HepG2 (cell line): ENCODE data around the gene CCL22. TPM values are rescaled to one million over a fixed set of nuclear protein-coding genes. Genes with fewer than 3 reads are reported as not detected.
A peak's percentile ranks its signal among the peaks of the same experiment; 100 is the strongest.

Experiments used
- AKAP8 ChIP-seq: sonication (generic); formaldehyde crosslinking; IDR thresholded peaks from 2 replicates; pipeline ENCODE4 v1.5.1; 2020; ENCODE audit warnings: mild to moderate bottlenecking, missing genetic modification reagents
- ARNTL ChIP-seq: sonication (generic); formaldehyde crosslinking; IDR thresholded peaks from 2 replicates; pipeline ENCODE4 v1.4.0; 2020; ENCODE audit warnings: mild to moderate bottlenecking, missing genetic modification reagents
- CC2D1A ChIP-seq: sonication (generic); formaldehyde crosslinking; IDR thresholded peaks from 2 replicates; pipeline ENCODE4 v1.8.1; 2023; ENCODE audit warnings: mild to moderate bottlenecking, missing genetic modification reagents
- DMAP1 ChIP-seq: IDR thresholded peaks from 2 replicates; pipeline ENCODE4 v1.6.1; 2016
- EHMT2 ChIP-seq: fragments of 200-600 bp; sonication (generic); IDR thresholded peaks from 2 replicates; pipeline ENCODE4 v1.7.0; 2017; ENCODE audit warnings: antibody characterized with exemption, low read depth, low read length, borderline replicate concordance
- HOXA3 ChIP-seq: sonication (generic); formaldehyde crosslinking; IDR thresholded peaks from 2 replicates; pipeline ENCODE4 v1.5.0; 2020; ENCODE audit warnings: missing genetic modification reagents
- MAFG ChIP-seq: sonication (generic); formaldehyde crosslinking; IDR thresholded peaks from 2 replicates; pipeline ENCODE4 v1.5.1; 2020; ENCODE audit warnings: mild to moderate bottlenecking, missing genetic modification reagents
- MED1 ChIP-seq: sonication (generic); formaldehyde crosslinking; IDR thresholded peaks from 2 replicates; pipeline ENCODE4 v1.4.0; 2020; ENCODE audit warnings: missing genetic modification reagents
- NFATC3 ChIP-seq: sonication (generic); formaldehyde crosslinking; IDR thresholded peaks from 2 replicates; pipeline ENCODE4 v1.5.1; 2020; ENCODE audit warnings: mild to moderate bottlenecking, missing genetic modification reagents
- RBFOX2 ChIP-seq: fragments of 200-400 bp; formaldehyde crosslinking; IDR thresholded peaks from 2 replicates; pipeline ENCODE4 v1.6.1; 2017; ENCODE audit warnings: low read depth, mild to moderate bottlenecking, low read length
- RCOR2 ChIP-seq: IDR thresholded peaks from 2 replicates; pipeline ENCODE4 v1.6.1; 2016; ENCODE audit warnings: missing biosample characterization, missing genetic modification reagents
- REPIN1 ChIP-seq: sonication (generic); formaldehyde crosslinking; IDR thresholded peaks from 2 replicates; pipeline ENCODE4 v1.8.0; 2022; ENCODE audit warnings: missing genetic modification reagents, low read depth, mild to moderate bottlenecking, borderline replicate concordance
- TRIM22 ChIP-seq: fragments of 450-650 bp; IDR thresholded peaks from 2 replicates; pipeline ENCODE4 v1.6.1; 2017
- YY1 ChIP-seq: IDR thresholded peaks from 2 replicates; pipeline ENCODE4 v1.6.1; 2011; ENCODE audit warnings: low read length, low read depth, moderate library complexity, mild to moderate bottlenecking; ENCODE audit not compliant: insufficient read depth, insufficient replicate concordance
- ZBTB39 ChIP-seq: sonication (generic); formaldehyde crosslinking; IDR thresholded peaks from 2 replicates; pipeline ENCODE4 v1.5.0; 2020; ENCODE audit warnings: missing genetic modification reagents
- ZFX ChIP-seq: sonication (generic); formaldehyde crosslinking; IDR thresholded peaks from 2 replicates; pipeline ENCODE4 v1.4.0; 2020; ENCODE audit warnings: mild to moderate bottlenecking, low read depth, missing genetic modification reagents, moderate library complexity
- ZIK1 ChIP-seq: sonication (generic); formaldehyde crosslinking; IDR thresholded peaks from 2 replicates; pipeline ENCODE4 v1.5.0; 2020; ENCODE audit warnings: mild to moderate bottlenecking, low read depth, missing genetic modification reagents, borderline replicate concordance
- ZNF446 ChIP-seq: sonication (generic); formaldehyde crosslinking; IDR thresholded peaks from 2 replicates; pipeline ENCODE4 v1.5.0; 2020; ENCODE audit warnings: mild to moderate bottlenecking, missing genetic modification reagents
- ZNF598 ChIP-seq: sonication (generic); formaldehyde crosslinking; IDR thresholded peaks from 2 replicates; pipeline ENCODE4 v1.5.1; 2020; ENCODE audit warnings: mild to moderate bottlenecking, missing genetic modification reagents, borderline replicate concordance
- ZNF687 ChIP-seq: sonication (generic); formaldehyde crosslinking; IDR thresholded peaks from 2 replicates; pipeline ENCODE4 v1.5.1; 2020; ENCODE audit warnings: mild to moderate bottlenecking, missing genetic modification reagents, moderate library complexity
- ZNF703 ChIP-seq: sonication (generic); formaldehyde crosslinking; IDR thresholded peaks from 2 replicates; pipeline ENCODE4 v1.5.1; 2020; ENCODE audit warnings: missing genetic modification reagents, mild to moderate bottlenecking, moderate library complexity, borderline replicate concordance
- ZNF746 ChIP-seq: sonication (generic); formaldehyde crosslinking; IDR thresholded peaks from 2 replicates; pipeline ENCODE4 v1.8.0; 2022; ENCODE audit warnings: mild to moderate bottlenecking, missing genetic modification reagents
- ZNF766 ChIP-seq: sonication (generic); formaldehyde crosslinking; IDR thresholded peaks from 2 replicates; pipeline ENCODE4 v1.5.0; 2020; ENCODE audit warnings: missing genetic modification reagents, borderline replicate concordance
- polyA plus RNA-seq, 8 experiments: library from polyadenylated mRNA; depleted of rRNA in 3 of 8; stranded (reverse) in 7 of 8; unstranded in 1 of 8; fragments of >200 nt; fragmentation: Illumina TruSeq in 4 of 8; extraction: Trizol in 4 of 8; gene quantifications; 2 replicates each; pipeline versions ENCODE4 v1.2.1 to v1.2.3, GENCODE V29; 2011 to 2016; ENCODE audit warnings: low read depth in 4 of 8, missing spikeins in 1 of 8, mixed read lengths in 1 of 8; ENCODE audit not compliant: insufficient read depth in 1 of 8
- total RNA-seq, 5 experiments: library from RNA; depleted of rRNA; stranded (reverse); fragments of >200 nt; fragmentation: Illumina TruSeq; extraction: Trizol; gene quantifications; 2 replicates each; pipeline ENCODE4 v1.2.3, GENCODE V29; 2016; ENCODE audit warnings: low read depth in 1 of 5

CCL22 gene
- total and polyA plus RNA-seq, 2 of the 13 experiments (the other 11 are each of a cell fraction or from before 2014, with no cell fraction given), result not detected

GRCh38 chr16:57383276-57384247 is 25.0 kb downstream of the CCL22 start (continued):
- TF ChIP-seq TRIM22 (no peak), EHMT2 (no peak), ZNF598 (CRISPR knock-in tag) (no peak), RCOR2 (CRISPR knock-in tag) (no peak), ZNF446 (CRISPR knock-in tag) (no peak), YY1 (no peak), ZNF766 (CRISPR knock-in tag) (peak; percentile 53; the same call in 1 of the 2 replicates), ZFX (CRISPR knock-in tag) (peak; percentile 65; the same call in 1 of the 2 replicates), ZIK1 (CRISPR knock-in tag) (no peak), MED1 (no peak; the same call in 1 of the 2 replicates), ARNTL (CRISPR knock-in tag) (0 out of 2 replicates have a peak, but pooled peaks have one; percentile 48), ZNF746 (CRISPR knock-in tag) (peak; percentile 46; the same call in 1 of the 2 replicates), NFATC3 (CRISPR knock-in tag) (no peak), MAFG (no peak), ZNF687 (peak; percentile 48; the same call in 1 of the 2 replicates), HOXA3 (CRISPR knock-in tag) (no peak; the same call in 1 of the 2 replicates), CC2D1A (no peak), DMAP1 (no peak), REPIN1 (no peak), ZBTB39 (CRISPR knock-in tag) (no peak), RBFOX2 (no peak), AKAP8 (CRISPR knock-in tag) (no peak), ZNF703 (CRISPR knock-in tag) (no peak)
